Measurements from ENCODE around the gene PPCS.
A peak's percentile ranks its signal among the peaks of the same experiment; 100 is the strongest.
"Not testable (repeated sequence)": the region's sequence is repeated elsewhere in the genome, so short reads cannot be mapped to it uniquely, and the experiment has no call there.

The PPCS gene

GRCh38 chr1:42453386-42453785 is 3.0 kb upstream of the PPCS start:
- DNase-seq (ENCODE audit: low spot score) = no peak

- DNase-seq (ENCODE audit: low spot score) = no peak
Measured at GRCh38 chr1:42454403-42454802, 1.9 kb upstream of the PPCS start.

- peak; percentile 57 for DNase-seq (ENCODE audit: low spot score)
Measured at GRCh38 chr1:42456754-42457089, 379 bp downstream of the PPCS start.

- no peak for DNase-seq (ENCODE audit: low spot score)
Measured at GRCh38 chr1:42461196-42461595, 4.9 kb downstream of the PPCS start.

- DNase-seq (ENCODE audit: low spot score) = peak; percentile 96
Measured at GRCh38 chr1:42462828-42463763, 6.8 kb downstream of the PPCS start, which contains the start of gene CCDC30. CCDC30 (plus strand) TSS chr1:42463286; CDS start chr1:42480552, 17,266 bp downstream.

- DNase-seq (ENCODE audit: low spot score) = no peak
Measured at GRCh38 chr1:42463921-42464320, 7.6 kb downstream of the PPCS start.

GRCh38 chr1:42466030-42466429 is 9.7 kb downstream of the PPCS start:
- DNase-seq (ENCODE audit: low spot score) = no peak

- no peak for DNase-seq (ENCODE audit: low spot score)
Measured at GRCh38 chr1:42469727-42470126, 13.4 kb downstream of the PPCS start.

- no peak for DNase-seq (ENCODE audit: low spot score)
Measured at GRCh38 chr1:42476605-42477004, 20.3 kb downstream of the PPCS start.

GRCh38 chr1:42477354-42477753 is 21.0 kb downstream of the PPCS start:
- DNase-seq (ENCODE audit: low spot score) = not testable (repeated sequence)

GRCh38 chr1:42477775-42478174 is 21.4 kb downstream of the PPCS start:
- no peak for DNase-seq (ENCODE audit: low spot score)

GRCh38 chr1:42479621-42480020 is 23.3 kb downstream of the PPCS start:
- DNase-seq (ENCODE audit: low spot score) = no peak

- no peak for DNase-seq (ENCODE audit: low spot score)
Measured at GRCh38 chr1:42480921-42481320, 24.6 kb downstream of the PPCS start.

GRCh38 chr1:42482635-42483153 is 26.4 kb downstream of the PPCS start:
- no peak for DNase-seq (ENCODE audit: low spot score)

- no peak for DNase-seq (ENCODE audit: low spot score)
Measured at GRCh38 chr1:42484382-42484781, 28.0 kb downstream of the PPCS start.

- no peak for DNase-seq (ENCODE audit: low spot score)
Measured at GRCh38 chr1:42490237-42490636, 33.9 kb downstream of the PPCS start.

- DNase-seq (ENCODE audit: low spot score) = not testable (repeated sequence)
Measured at GRCh38 chr1:42502031-42502430, 45.7 kb downstream of the PPCS start.

GRCh38 chr1:42504535-42505128 is 48.3 kb downstream of the PPCS start:
- no peak for DNase-seq (ENCODE audit: low spot score)

- DNase-seq (ENCODE audit: low spot score) = no peak
Measured at GRCh38 chr1:42506576-42506975, 50.2 kb downstream of the PPCS start.
